ENCODE measurements around the gene KAT5.

GRCh38 chr11:65745049-65745448, 33.0 kb downstream of the KAT5 start:
- TF ChIP-seq, protein P1, sequence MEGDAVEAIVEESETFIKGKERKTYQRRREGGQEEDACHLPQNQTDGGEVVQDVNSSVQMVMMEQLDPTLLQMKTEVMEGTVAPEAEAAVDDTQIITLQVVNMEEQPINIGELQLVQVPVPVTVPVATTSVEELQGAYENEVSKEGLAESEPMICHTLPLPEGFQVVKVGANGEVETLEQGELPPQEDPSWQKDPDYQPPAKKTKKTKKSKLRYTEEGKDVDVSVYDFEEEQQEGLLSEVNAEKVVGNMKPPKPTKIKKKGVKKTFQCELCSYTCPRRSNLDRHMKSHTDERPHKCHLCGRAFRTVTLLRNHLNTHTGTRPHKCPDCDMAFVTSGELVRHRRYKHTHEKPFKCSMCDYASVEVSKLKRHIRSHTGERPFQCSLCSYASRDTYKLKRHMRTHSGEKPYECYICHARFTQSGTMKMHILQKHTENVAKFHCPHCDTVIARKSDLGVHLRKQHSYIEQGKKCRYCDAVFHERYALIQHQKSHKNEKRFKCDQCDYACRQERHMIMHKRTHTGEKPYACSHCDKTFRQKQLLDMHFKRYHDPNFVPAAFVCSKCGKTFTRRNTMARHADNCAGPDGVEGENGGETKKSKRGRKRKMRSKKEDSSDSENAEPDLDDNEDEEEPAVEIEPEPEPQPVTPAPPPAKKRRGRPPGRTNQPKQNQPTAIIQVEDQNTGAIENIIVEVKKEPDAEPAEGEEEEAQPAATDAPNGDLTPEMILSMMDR (IDR thresholded peaks at IDR 0.05; ENCODE audit: insufficient read depth, low read depth, low read length): no peak
- no peak for TF ChIP-seq EZH2 (IDR thresholded peaks at IDR 0.05; ENCODE audit: insufficient read depth, low read length)

Data from astrocyte (in vitro differentiated cells and primary cell).